GM12864 (cell line): ENCODE results near the gene OAS1.
"Not testable (repeated sequence)": the region's sequence is repeated elsewhere in the genome, so short reads cannot be mapped to it uniquely, and the experiment has no call there.

ENCODE experiments used
- DNase-seq: peaks from one replicate; pipeline ENCODE4 v3.0.0-alpha.2; 2011; ENCODE audit warnings: low read depth
- H3K4me3 ChIP-seq: 2 replicates; pipeline ENCODE4 v1.5.1; 2011; ENCODE audit warnings: mild to moderate bottlenecking, low read depth, low read length, control low read depth
- TF ChIP-seq, protein P1 (sequence below): IDR thresholded peaks from 2 replicates; pipeline ENCODE4 v1.5.1; 2011; ENCODE audit warnings: low read depth, mild to moderate bottlenecking, moderate library complexity, low read length, control low read depth, inconsistent platforms; ENCODE audit errors: missing control alignments

OAS1 gene

DNA sequence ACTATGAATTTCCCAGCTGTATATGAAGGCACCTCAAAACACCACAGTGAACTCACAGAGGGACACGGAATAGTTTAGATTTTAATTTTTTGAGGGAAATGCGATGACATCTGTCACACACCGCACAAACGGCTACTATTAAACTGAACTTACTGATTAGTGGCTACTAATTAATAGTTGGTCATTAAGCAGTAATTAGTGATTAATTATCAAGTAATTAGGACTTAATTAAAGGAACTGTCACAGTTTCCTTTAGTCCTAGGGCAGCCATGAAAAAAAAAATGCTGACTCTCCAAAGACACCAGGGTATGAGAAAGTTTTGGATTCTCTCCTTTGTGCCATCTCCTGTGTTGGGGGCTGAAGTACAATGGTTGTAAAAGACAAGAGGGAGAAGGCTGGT lies 2.9 kb downstream of the OAS1 start:
- H3K4me3 ChIP-seq, result no peak overlapping the region
- TF ChIP-seq, protein P1, sequence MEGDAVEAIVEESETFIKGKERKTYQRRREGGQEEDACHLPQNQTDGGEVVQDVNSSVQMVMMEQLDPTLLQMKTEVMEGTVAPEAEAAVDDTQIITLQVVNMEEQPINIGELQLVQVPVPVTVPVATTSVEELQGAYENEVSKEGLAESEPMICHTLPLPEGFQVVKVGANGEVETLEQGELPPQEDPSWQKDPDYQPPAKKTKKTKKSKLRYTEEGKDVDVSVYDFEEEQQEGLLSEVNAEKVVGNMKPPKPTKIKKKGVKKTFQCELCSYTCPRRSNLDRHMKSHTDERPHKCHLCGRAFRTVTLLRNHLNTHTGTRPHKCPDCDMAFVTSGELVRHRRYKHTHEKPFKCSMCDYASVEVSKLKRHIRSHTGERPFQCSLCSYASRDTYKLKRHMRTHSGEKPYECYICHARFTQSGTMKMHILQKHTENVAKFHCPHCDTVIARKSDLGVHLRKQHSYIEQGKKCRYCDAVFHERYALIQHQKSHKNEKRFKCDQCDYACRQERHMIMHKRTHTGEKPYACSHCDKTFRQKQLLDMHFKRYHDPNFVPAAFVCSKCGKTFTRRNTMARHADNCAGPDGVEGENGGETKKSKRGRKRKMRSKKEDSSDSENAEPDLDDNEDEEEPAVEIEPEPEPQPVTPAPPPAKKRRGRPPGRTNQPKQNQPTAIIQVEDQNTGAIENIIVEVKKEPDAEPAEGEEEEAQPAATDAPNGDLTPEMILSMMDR, result no peak

DNA sequence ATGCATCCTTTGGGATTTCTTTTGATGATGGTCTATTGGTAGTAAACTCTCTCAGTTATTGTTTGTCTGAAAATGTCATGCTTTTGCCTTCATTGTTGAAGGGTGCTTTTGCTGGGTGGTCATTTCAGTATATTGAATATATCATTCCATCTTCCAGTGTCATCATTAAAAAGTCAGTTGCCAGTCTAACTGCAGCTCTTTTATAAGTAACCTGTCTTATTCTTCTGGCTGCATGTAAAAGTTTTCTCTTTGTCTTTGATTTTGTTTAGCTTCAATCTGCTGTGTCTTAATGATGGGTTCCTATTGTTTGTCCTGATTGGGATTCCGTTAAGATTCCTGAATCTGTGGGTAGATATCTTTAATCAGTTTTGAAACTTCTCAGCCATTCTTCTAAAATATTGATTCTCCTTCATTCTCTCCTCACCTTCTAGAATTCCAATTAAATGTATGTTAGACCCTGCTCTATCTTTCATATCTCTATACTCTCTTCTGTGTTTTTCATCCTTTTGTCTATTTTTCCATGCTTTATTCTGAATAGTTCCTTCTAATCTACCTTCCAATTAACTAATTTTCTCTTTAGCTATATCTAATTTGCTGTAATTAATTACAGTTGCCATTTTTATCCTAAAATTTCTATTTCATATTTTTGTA lies 6.4 kb downstream of the OAS1 start:
- TF ChIP-seq, protein P1, result no peak
- H3K4me3 ChIP-seq, result no peak overlapping the region
- no peak for DNase-seq

More for the DNA sequence above, 2.9 kb downstream of the OAS1 start:
- DNase-seq, result no peak

GRCh38 chr12:112913888-112914287 lies 7.1 kb downstream of the OAS1 start:
- DNase-seq, H3K4me3 ChIP-seq: not testable (repeated sequence)

- TF ChIP-seq, protein P1, result no peak
- no peak for DNase-seq
- no peak overlapping the region for H3K4me3 ChIP-seq
Measured at GRCh38 chr12:112916270-112916669, 9.5 kb downstream of the OAS1 start.

DNA sequence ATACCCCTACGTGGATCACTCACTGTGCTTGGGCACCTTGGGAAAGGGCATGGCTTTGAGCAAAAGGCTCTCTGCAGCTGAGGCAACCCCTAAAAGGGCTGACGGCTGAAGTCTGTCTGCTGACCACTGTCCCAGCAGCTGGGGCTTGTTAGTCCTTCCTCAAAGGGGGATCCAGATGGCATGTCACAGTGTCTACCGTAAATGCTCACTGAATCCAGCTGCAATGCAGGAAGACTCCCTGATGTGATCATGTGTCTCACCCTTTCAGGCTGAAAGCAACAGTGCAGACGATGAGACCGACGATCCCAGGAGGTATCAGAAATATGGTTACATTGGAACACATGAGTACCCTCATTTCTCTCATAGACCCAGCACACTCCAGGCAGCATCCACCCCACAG lies 12.4 kb downstream of the OAS1 start:
- TF ChIP-seq, protein P1, result no peak
- no peak overlapping the region for H3K4me3 ChIP-seq
- no peak for DNase-seq

DNA sequence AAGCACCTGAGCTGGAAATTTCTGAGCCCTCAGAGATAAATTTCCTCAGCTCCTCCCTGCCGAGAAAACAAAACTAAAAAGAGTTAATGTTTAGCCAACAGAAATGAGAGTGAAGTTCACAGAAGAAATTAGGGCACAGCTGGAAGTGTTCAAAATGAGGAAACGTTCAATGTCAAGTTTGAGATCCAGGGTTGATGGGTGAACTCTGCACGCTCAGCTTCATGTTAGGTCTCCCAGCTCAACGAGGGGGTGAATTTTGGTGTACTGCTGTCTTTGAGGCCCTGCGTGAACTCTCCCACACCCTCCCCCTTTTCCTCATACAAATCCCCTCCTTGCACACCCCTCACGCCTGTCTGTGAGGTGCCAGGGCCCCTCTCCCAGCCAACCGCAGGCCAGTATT lies 18.2 kb downstream of the OAS1 start:
- DNase-seq, result no peak
- TF ChIP-seq, protein P1, result no peak

DNA sequence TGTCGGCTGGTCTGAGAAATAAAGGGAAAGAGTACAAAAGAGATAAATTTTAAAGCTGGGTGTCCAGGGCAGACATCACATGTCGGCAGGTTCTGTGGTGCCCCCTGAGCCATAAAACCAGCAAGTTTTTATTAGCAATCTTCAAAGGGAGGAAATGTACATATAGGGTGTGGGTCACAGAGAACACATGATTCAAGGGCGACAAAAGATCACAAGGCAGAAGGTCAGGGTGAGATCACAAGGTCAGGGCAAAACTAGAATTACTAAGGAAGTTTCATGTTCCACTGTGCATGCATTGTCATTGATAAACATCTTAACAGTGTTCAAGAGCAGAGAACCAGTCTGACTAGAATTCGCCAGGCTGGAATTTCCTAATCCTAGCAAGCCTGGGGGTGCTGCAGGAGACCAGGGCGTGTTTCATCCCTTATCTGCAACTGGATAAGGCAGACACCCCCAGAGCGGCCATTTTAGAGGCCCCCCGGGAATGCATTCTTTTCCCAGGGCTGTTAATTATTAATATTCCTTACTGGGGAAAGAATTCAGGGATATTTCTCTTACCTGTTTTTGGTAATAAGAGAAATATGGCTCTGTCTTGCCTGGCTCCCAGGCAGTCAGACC lies 19.8 kb downstream of the OAS1 start:
- H3K4me3 ChIP-seq, DNase-seq: not testable (repeated sequence)

More for the DNA sequence above, 18.2 kb downstream of the OAS1 start:
- no peak overlapping the region for H3K4me3 ChIP-seq

DNA sequence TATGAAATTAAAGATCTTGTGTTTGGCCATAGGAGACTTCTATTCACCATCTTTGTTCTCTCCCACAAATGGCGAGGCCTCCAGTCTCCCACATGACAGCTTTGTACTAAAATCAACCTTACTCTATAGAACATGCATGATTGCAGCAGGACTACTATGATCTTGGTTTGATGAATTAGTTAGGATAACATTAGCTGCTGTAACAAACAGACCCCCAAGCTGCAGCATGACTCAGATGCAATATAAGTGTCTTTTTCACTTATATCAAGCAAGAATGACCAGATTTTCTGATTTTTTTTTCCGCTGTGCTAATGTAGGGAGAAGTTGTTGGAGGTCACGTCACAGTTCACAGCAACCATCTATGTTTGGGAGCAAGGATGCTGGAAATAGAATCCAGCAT lies 20.7 kb downstream of the OAS1 start:
- H3K4me3 ChIP-seq, result no peak overlapping the region
- TF ChIP-seq, protein P1, result no peak
- no peak for DNase-seq
